A673 (cell line): Measurements from ENCODE around the gene NR6A1. TPM values are rescaled to one million over a fixed set of nuclear protein-coding genes. Genes with fewer than 3 reads are reported as not detected.

Experiments
- BruUV-seq: library from RNA; stranded (reverse); fragments of 400-500 nt; replicated peaks from 2 replicates; lab custom pipeline; 2021; lab: Mats Ljungman, UMichigan
- CTCF ChIA-PET: fragments of 300-600 bp; sonication (Branson Sonifier 250); formaldehyde crosslinking; loops from one replicate; lab custom pipeline; 2022; ENCODE audit warnings: antibody characterized with exemption; lab: Charles Lee
- POLR2A ChIA-PET: fragments of 300-600 bp; sonication (Branson Sonifier 250); formaldehyde crosslinking; loops from one replicate; lab custom pipeline; 2022; ENCODE audit warnings: antibody characterized with exemption; ENCODE audit not compliant: low non-redundant PET; lab: Charles Lee
- DNase-seq: peaks from one replicate; pipeline ENCODE4 v3.0.0-alpha.2; 2015; ENCODE audit warnings: low spot score
- H3K27ac ChIP-seq: fragments of 200-600 bp; sonication (generic); 2 replicates; pipeline ENCODE4 v1.5.1; 2016; ENCODE audit warnings: mixed run types, low read depth, mild to moderate bottlenecking, mixed read lengths, antibody characterized with exemption, low read length; ENCODE audit not compliant: poor library complexity, severe bottlenecking
- H3K27me3 ChIP-seq: fragments of 200-600 bp; sonication (generic); replicated peaks from 2 replicates; pipeline ENCODE4 v1.6.1; 2017; ENCODE audit warnings: mixed run types, low read depth, mild to moderate bottlenecking, mixed read lengths, antibody characterized with exemption, low read length; ENCODE audit not compliant: insufficient read depth, poor library complexity
- H3K36me3 ChIP-seq: fragments of 200-600 bp; sonication (generic); 2 replicates; pipeline ENCODE4 v1.6.1; 2016; ENCODE audit warnings: mixed run types, mild to moderate bottlenecking, mixed read lengths, antibody characterized with exemption, low read length; ENCODE audit not compliant: insufficient read depth, poor library complexity, severe bottlenecking
- H3K4me1 ChIP-seq: fragments of 200-600 bp; sonication (generic); 2 replicates; pipeline ENCODE4 v1.6.1; 2017; ENCODE audit warnings: mixed run types, mild to moderate bottlenecking, mixed read lengths, antibody characterized with exemption, low read length; ENCODE audit not compliant: insufficient read depth, poor library complexity, severe bottlenecking
- H3K4me3 ChIP-seq: fragments of 200-600 bp; sonication (generic); 2 replicates; pipeline ENCODE4 v1.5.1; 2016; ENCODE audit warnings: low read depth, mixed run types, mild to moderate bottlenecking, mixed read lengths, low read length; ENCODE audit not compliant: poor library complexity, severe bottlenecking
- H3K9me3 ChIP-seq: fragments of 200-600 bp; sonication (generic); 2 replicates; pipeline ENCODE4 v1.6.1; 2016; ENCODE audit warnings: mixed run types, low read depth, mild to moderate bottlenecking, mixed read lengths, antibody characterized with exemption, low read length; ENCODE audit not compliant: poor library complexity, severe bottlenecking
- EZH2 ChIP-seq: fragments of 200-600 bp; sonication (generic); IDR thresholded peaks from 2 replicates; pipeline ENCODE4 v1.6.1; 2017; ENCODE audit warnings: borderline replicate concordance, low read depth, mild to moderate bottlenecking, mixed read lengths, antibody characterized with exemption, low read length; ENCODE audit not compliant: poor library complexity, severe bottlenecking
- intact Hi-C: fragments of 100-400 bp; cut with micrococcal nuclease; formaldehyde crosslinking; loops from one replicate; pipeline ENCODE4 v1.10.0; 2022; ENCODE audit not compliant: unreplicated experiment
- total RNA-seq: library from RNA; stranded (reverse); gene quantifications from 2 replicates; pipeline ENCODE4 v1.2.3, GENCODE V29; 2021
- TF ChIP-seq, protein P1 (sequence below): fragments of 300-800, 200-600 bp; sonication (generic); conservative IDR thresholded peaks from 2 replicates; pipeline ENCODE4 v1.5.1; 2017; ENCODE audit warnings: low read depth, mild to moderate bottlenecking, antibody characterized with exemption, low read length, moderate library complexity, mixed read lengths

NR6A1 gene
- total RNA-seq, 1 experiment from 2014 or later = 5.3 TPM

DNA sequence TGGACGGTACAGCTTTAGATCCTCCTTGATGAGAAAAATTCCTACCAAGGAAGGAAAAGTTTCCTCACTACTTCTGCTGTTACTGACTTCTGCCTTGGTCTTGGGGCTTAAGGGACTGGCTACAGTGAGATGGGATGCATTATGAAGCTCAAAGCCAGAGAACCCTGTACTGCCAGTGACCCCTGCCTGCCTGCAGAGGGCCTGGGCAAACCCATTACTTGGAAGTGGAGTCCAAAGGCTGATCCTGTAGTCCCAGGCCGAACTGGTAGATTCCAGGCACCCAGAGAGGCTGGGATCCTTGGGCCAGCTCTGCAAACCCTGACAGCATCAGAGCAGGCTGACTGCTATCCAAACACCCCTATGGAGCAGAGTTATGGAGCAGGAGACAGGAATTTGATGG, 238.2 kb downstream of the NR6A1 start:
- TF ChIP-seq, protein P1, sequence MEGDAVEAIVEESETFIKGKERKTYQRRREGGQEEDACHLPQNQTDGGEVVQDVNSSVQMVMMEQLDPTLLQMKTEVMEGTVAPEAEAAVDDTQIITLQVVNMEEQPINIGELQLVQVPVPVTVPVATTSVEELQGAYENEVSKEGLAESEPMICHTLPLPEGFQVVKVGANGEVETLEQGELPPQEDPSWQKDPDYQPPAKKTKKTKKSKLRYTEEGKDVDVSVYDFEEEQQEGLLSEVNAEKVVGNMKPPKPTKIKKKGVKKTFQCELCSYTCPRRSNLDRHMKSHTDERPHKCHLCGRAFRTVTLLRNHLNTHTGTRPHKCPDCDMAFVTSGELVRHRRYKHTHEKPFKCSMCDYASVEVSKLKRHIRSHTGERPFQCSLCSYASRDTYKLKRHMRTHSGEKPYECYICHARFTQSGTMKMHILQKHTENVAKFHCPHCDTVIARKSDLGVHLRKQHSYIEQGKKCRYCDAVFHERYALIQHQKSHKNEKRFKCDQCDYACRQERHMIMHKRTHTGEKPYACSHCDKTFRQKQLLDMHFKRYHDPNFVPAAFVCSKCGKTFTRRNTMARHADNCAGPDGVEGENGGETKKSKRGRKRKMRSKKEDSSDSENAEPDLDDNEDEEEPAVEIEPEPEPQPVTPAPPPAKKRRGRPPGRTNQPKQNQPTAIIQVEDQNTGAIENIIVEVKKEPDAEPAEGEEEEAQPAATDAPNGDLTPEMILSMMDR = no peak
- TF ChIP-seq EZH2 = no peak
- Histone ChIP-seq H3K4me3 (no peak overlapping the region), H3K27ac (no peak overlapping the region), H3K9me3 (no peaks in the 10 kb centered on the region), H3K36me3 (no peaks in the 10 kb centered on the region), H3K4me1 (no peaks in the 10 kb centered on the region), H3K27me3 (no peaks in the 10 kb centered on the region)
- no TSS peak for BruUV-seq
- DNase-seq = no peak
- ChIA-PET POLR2A (no interaction called here), CTCF (no interaction called here)
- intact Hi-C loops = no loop called here

DNA sequence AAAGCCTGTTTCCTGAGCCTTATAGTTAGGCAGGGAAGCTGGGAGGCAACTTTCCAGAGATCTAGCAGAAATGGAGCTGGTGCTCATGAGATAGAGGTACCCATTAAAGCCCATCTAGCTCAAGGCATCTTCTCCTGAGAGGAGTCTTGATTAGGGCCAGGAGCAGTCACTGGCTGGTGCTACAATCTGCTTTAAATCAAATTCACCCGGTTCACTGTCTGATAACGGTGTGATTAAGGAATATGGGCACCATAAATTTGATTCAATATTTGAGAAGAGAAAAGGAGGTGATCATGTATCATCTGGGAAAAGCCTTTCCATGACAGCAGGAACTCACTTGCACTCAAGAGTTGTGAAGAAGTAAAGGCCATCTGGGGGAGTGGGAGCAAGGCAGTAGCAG, 240.0 kb downstream of the NR6A1 start:
- no peak overlapping the region for H3K27ac ChIP-seq
- no peak for TF ChIP-seq EZH2
- TF ChIP-seq, protein P1 = no peak
- H3K27me3 ChIP-seq = no peaks in the 10 kb centered on the region
- POLR2A ChIA-PET = no interaction called here
- CTCF ChIA-PET = no interaction called here
- no peak overlapping the region for H3K4me3 ChIP-seq
- no TSS peak for BruUV-seq
- intact Hi-C loops = no loop called here
- no peaks in the 10 kb centered on the region for H3K4me1 ChIP-seq
- no peaks in the 10 kb centered on the region for H3K9me3 ChIP-seq
- no peak for DNase-seq
- no peaks in the 10 kb centered on the region for H3K36me3 ChIP-seq

DNA sequence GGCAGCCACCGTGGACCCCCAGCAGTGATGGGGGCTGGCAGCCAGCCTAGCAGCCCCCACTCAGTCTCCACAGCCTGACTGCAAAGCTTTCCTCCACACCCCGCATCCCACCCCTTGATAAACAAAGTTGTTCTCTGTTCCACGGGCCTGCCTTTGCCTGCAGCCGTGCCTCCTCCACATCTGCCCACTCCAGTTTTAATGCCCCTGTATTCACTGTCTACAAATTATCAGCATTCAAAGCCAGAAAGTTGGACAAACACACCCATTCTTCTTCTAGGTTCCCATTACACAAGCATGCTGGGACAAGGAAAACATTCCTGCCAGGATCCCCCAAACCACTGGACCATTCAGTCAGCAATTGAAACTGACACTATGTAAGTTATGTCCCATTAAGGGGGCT, 240.9 kb downstream of the NR6A1 start:
- POLR2A ChIA-PET = no interaction called here
- intact Hi-C loops = no loop called here

More for the DNA sequence above, 240.9 kb downstream of the NR6A1 start:
- no peak for TF ChIP-seq EZH2
- TF ChIP-seq, protein P1 = no peak
- BruUV-seq = no TSS peak
- Histone ChIP-seq H3K4me1 (no peaks in the 10 kb centered on the region), H3K9me3 (no peaks in the 10 kb centered on the region), H3K27me3 (no peaks in the 10 kb centered on the region), H3K4me3 (no peak overlapping the region), H3K36me3 (no peaks in the 10 kb centered on the region), H3K27ac (no peak overlapping the region)
- CTCF ChIA-PET = no interaction called here
- no peak for DNase-seq
